ENCODE results near the gene SAFB.
"Not testable (repeated sequence)": the region's sequence is repeated elsewhere in the genome, so short reads cannot be mapped to it uniquely, and the experiment has no call there.

SAFB gene

DNA sequence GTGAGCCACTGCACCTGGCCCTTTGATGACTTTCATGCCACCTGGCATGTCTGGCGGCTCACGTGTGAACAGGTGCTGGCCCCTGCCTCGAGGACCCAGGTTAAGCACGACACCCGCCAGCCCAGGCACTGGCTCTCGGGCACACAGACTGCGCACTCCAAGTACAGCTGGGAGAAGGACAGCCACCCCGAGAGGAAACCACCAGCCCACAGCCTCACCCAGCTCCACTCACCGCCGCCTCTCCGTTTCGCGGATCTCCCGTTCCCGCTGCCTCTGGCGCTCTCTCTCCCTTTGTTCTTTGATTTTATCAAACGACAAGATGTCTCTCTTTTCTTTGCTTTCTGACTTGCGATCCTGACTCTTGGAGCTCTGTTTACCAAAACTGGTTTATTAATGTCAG, 27.8 kb upstream of the SAFB start:
- no peak for DNase-seq (ENCODE audit: low read depth in 2 of 2)

GRCh38 chr19:5595745-5596144, 27.1 kb upstream of the SAFB start:
- DNase-seq (ENCODE audit: low read depth in 2 of 2), result no peak

DNA sequence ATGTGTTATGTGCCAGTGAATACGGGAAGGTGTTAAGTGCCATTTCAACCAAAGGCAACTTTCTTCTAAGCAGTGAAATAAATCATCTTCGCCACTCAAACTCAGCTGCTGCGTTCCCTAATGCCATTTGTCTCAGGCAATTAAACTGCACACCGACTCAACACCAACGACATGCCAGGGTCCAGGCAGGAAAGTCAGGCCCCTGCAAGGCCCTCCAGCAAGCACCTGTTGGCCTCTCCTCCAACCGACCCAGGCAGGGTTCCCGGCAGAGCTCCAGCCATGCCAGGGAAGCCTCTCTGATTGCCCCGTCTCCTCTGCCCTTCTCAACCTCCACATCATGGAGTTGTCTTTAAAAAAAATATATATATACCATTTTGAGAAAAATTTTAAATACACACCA, 22.1 kb upstream of the SAFB start:
- DNase-seq (ENCODE audit: low read depth in 2 of 2), result no peak

GRCh38 chr19:5603626-5604025, 19.3 kb upstream of the SAFB start:
- no peak for DNase-seq (ENCODE audit: low read depth in 2 of 2)

DNA sequence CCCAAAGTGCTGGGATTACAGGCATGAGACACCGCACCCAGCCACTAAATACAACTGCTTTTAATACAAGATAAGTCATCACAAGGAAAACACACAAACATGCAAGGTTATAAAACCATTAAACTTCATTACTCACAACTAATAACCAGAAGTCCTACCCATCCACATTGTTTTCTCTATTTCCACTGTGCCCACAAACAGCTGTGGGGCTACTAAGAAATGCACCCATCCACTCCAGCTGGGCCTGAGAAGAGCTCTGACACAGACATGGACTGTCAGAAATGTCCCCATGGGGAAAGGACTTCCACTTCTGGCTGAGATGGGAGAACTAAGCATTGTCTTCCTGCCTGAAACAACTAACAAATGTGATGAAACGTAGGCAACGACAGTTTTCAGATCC, 17.5 kb upstream of the SAFB start:
- DNase-seq (ENCODE audit: low read depth in 2 of 2), result no peak

DNA sequence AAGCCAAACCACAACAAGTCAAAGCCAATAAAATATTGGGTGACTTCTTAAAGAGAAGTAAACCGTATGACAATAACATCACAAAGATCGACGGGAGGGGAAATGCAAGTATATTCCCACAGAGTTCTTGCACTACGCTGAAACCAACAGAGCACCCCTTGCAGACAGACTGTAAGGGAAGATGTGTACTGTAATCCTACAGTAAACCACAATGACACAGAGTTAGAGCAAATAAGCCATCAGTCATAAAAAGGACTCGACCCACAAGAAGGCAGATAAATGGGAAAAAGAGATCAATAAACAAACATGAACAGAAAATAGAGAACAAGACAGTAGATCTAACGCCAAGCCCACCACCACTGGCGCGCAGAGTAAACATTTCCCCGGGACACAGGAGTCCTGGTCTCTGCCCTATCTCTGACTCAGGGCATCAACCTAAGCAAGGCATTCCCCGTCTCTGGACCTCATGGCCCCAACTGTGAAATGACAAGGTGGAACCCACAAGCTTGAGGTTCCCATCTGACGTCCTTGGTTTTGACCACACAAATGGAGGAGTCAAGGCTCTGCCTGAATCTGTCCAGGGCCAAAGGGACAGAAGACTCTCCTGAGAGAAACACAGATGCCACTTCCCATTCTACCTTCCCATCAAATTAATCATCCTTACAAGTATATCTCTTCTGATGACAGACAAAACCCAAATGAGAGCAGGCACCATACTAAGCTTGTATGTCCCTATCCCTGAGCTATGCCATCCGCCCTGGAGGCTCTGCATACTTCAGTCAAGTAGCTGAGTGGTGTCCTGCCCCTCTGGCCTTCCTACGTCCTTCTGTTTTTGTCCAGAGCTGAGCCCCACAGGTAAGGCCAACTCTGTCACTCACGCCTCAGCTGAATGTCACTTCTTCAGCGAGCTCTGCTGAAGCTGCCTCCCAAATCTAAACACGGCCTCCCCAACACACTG, 15.3 kb upstream of the SAFB start:
- no peak for DNase-seq (ENCODE audit: low read depth in 2 of 2)

GRCh38 chr19:5608291-5608690, 14.6 kb upstream of the SAFB start:
- no peak for DNase-seq (ENCODE audit: low read depth in 2 of 2)

GRCh38 chr19:5608766-5609165, 14.1 kb upstream of the SAFB start:
- not testable (repeated sequence) for DNase-seq (ENCODE audit: low read depth in 2 of 2)

- no peak for DNase-seq (ENCODE audit: low read depth in 2 of 2)
Measured at GRCh38 chr19:5609881-5610448, 12.9 kb upstream of the SAFB start.

DNA sequence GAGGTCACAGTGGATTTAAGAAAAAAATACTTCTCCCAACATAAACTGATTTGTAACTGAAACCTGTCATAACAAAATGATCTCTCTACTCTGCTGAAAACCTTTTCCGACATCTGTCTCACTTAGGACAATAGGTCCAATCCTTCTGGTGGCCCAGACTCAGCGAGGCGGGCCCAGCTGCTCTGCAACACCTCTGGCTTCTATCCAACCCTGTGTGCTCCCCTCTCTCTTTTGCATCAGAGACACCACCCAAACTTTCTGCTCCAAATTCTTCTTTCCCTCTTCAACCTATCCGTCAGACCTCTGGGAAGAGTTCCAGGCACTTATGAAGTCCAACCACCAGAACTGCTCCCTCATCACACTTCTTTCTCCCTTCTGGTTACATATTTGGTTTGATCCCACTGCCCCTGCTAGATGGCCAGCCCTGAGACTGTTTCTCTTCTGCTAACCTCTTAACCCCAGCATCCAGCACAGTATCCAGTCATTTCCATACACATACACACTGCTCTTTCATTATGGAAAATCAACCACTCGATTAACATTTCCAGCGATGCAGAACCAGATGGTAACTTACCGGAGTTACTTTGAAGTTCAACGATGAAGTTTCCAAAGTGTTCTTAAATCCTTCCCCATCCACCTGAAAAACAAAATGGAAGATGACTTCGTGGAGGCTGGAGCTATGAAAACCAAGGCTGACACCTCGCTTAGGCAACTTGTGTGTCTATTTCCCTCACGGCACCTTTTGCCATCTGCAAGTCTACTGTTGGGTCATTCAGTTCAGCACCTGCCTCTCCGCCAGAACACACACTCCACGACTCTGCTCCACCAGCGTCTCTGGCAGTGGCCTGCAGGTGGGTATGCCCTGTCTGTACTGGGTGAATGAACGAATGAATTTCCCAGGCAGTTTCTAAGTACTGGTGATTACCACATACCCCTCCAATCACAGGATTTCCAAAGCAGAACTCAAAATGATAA, 9.7 kb upstream of the SAFB start:
- DNase-seq (ENCODE audit: low read depth in 2 of 2), result no peak

DNA sequence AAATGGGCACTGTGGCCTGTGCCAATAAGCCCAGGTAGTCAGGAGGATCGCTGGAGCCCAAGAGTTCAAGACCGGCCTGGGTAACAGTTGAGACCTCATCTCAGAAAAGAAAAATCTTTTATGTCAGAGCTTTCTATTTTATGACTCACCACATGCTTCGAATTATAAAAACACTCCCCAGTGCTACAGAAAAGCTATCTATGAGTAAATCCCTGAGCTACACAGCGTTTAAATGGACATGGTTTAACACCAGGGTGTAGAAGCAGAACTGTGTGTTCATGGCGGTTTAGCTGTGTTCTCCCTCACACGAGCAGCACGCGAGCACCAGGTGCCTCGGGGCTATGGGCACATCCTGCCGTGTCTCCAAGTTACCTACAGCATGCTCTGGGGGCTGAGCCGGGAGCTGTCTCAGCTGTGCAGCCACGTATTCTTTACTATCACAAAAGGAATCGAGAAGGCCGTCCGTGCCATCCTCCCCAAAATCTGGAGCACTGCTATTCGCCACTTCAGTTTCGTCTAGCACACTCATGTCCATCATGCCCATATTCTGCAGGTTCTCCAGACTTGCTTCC, 7.0 kb upstream of the SAFB start:
- DNase-seq (ENCODE audit: low read depth in 2 of 2), result no peak

GRCh38 chr19:5617080-5617479, 5.8 kb upstream of the SAFB start:
- DNase-seq (ENCODE audit: low read depth in 2 of 2), result no peak

DNA sequence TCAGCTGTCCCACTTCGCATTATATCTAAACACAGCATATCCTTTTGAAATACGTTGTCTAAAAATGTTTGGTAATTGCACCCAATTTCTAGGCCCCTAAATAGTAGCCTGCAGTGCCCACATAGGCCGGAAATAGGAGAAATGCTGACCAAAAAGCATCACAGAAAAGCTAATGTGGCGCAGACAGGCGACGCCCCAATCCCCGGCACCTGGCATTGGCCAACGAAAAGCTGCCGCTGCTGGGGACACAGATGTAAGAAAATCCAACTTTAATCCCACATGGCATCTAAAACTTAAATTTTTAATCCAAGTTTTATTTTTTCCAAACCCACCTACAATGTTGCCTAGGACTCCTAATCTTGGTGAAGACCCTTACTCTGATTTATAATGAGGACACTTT, 4.3 kb upstream of the SAFB start:
- no peak for DNase-seq (ENCODE audit: low read depth in 2 of 2)

- no peak for DNase-seq (ENCODE audit: low read depth in 2 of 2)
Measured at GRCh38 chr19:5619946-5620345, 2.9 kb upstream of the SAFB start.

GRCh38 chr19:5621311-5621944, 1.5 kb upstream of the SAFB start:
- no peak for DNase-seq (ENCODE audit: low read depth in 2 of 2)

DNA sequence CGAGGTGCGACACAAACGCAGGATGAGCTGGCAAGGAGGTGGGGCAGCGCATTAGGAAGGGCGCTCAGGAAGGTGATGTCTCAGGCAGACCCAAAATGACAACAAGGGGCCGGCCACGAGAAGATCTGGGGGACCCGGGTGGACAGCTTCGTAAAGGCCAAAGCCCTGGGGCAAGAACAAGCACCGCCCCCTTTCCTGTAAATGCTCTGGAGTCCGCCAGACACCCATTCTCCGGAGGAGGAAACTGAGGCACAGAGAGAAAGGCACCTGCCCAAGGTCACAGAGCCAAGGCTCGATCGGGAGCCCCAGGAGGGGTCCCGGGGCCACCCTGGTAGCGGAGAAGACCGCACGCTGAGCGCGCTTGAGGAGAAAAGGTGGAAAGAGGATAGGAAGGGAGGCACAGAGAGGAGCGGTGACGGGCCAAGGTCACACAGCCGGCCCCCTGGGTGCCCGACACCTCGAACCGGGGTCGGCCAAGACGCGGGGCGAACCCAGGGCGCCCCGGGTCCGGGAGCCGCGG, 878 bp upstream of the SAFB start:
- no peak for DNase-seq (ENCODE audit: low read depth in 2 of 2)

DNA sequence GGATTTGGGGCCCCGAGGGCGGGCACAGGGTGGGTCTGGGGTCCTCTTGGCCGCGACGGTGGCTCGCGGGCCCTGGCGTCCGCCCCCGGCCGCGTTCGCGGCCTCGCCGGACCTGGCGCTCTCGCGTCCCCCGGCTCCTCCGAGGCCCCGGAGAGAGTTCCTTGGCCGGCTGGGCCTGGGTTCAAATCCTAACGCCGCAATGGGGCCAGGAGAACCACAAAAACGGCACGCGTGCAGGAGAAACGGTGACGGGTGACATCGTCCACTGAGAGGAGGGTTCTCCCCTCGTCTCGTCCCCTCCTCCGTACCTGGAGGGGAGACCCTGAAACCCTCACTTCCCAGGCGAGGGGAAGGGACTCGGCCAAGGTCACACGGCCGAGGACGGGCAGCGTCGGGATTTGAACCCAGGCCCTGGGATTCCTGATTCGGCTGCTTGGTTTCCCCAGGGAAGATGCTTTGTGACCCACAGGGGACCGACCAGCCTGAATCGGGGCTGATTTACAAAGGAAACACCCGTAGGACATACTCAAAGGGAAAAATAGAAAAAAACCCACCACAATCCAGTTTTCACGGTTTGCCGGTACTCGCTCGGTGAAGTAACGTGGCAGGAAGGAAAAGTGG, 624 bp downstream of the SAFB start:
- DNase-seq (ENCODE audit: low read depth in 2 of 2), result no peak

DNA sequence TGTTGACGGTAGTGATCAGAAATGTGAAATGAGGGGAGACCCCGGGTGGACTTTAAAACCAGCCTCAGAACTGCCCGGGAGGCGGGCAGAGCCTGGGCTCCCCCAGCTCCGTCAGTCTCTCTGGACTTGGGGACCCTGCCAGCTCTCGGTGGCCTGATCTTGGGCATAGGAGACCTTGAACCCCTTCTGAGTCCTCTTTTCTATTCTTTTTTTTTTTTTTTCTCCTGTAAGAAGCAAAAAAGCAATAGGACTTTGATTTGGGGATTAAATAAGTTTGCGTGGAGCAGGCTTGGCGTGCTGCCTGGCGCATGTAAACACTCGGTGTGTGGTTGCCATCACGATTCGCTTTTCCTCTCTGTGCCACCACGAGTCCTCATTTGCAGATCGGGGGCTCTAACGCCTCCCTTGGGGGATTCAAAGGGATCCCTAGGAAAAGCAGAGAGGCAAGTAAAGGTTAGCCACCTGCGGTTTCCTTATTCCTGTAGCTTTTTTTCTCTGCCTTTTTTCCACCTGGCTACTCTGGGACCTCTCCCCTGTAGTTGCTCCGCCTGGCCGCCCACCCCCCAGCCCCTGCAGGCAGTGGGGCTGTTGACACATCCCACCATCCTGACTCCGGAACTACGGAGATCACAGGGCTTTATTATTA, 1.3 kb downstream of the SAFB start:
- DNase-seq (ENCODE audit: low read depth in 2 of 2), result no peak

GRCh38 chr19:5624741-5625278, 1.9 kb downstream of the SAFB start:
- no peak for DNase-seq (ENCODE audit: low read depth in 2 of 2)

GRCh38 chr19:5625641-5626040, 2.8 kb downstream of the SAFB start:
- no peak for DNase-seq (ENCODE audit: low read depth in 2 of 2)
